Activated CD8-positive, alpha-beta T cell treated with anti-CD3 and anti-CD28 coated beads for 36 hours (primary cell): ENCODE measurements around the gene RPL10. TPM values are rescaled to one million over a fixed set of nuclear protein-coding genes. Genes with fewer than 3 reads are reported as not detected.
A peak's percentile ranks its signal among the peaks of the same experiment; 100 is the strongest.

Experiments
- ATAC-seq: fragments of 200-7000 bp; cut with Tn5 transposase; one replicate; pipeline ENCODE4 v1.10.0; 2021; ENCODE audit warnings: mild to moderate bottlenecking, moderate library complexity
- CTCF ChIA-PET: fragments of 350-600 bp; sonication (Branson Sonifier 250); formaldehyde crosslinking; loops from one replicate; lab custom pipeline; 2021; ENCODE audit warnings: antibody characterized with exemption; lab: Charles Lee
- POLR2A ChIA-PET: fragments of 350-600 bp; sonication (Branson Sonifier 250); formaldehyde crosslinking; loops from one replicate; lab custom pipeline; 2021; ENCODE audit warnings: antibody characterized with exemption; lab: Charles Lee
- DNase-seq: peaks from one replicate; pipeline ENCODE4 v3.0.0-alpha.2; 2020
- H3K27ac Mint-ChIP-seq: one replicate; pipeline ENCODE4 v1.8.0; 2021; ENCODE audit warnings: mild to moderate bottlenecking, mixed read lengths
- H3K27me3 Mint-ChIP-seq: one replicate; pipeline ENCODE4 v1.8.0; 2021; ENCODE audit warnings: mixed read lengths
- H3K36me3 Mint-ChIP-seq: one replicate; pipeline ENCODE4 v1.8.0; 2021; ENCODE audit warnings: low read depth, mixed read lengths
- H3K4me1 Mint-ChIP-seq: one replicate; pipeline ENCODE4 v1.8.0; 2021; ENCODE audit warnings: low read depth, mixed read lengths
- H3K4me3 Mint-ChIP-seq: one replicate; pipeline ENCODE4 v1.8.0; 2021; ENCODE audit warnings: mild to moderate bottlenecking, moderate library complexity, mixed read lengths
- H3K9me3 Mint-ChIP-seq: one replicate; pipeline ENCODE4 v1.8.0; 2021; ENCODE audit warnings: mixed read lengths
- intact Hi-C: fragments of 100-400 bp; cut with micrococcal nuclease; formaldehyde crosslinking; loops from one replicate; pipeline ENCODE4 v1.10.0; 2022
- total RNA-seq, 2 experiments: library from RNA; stranded (reverse); gene quantifications; one replicate each; pipeline ENCODE4 v1.2.3, GENCODE V29; 2021
- TF ChIP-seq, protein P1 (sequence below): fragments of 200-600 bp; IDR thresholded peaks from one replicate; pipeline ENCODE4 v1.8.0; 2022; ENCODE audit warnings: antibody characterized with exemption, mild to moderate bottlenecking

Gene RPL10
- total RNA-seq, 2 experiments from 2014 or later = 3,574 to 3,675 TPM

DNA sequence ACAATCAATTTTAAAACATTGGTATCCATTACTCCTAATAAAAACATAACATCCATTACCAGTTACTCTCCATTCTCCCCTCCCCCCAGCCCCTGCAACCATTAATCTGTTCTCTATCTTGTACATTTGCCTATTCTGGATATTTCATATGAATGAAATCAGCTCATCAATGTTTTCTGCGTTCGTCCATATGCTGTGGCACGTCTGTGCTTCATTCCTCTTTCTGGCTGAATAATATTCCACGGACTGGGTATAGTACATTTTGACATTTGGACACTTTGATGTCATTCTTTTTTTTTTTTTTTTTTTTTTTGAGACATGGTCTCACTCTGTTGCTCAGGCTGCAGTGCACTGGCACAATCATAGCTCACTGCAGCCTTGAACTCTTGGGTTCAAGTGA lies 5.7 kb downstream of the RPL10 start:
- POLR2A ChIA-PET = no interaction called here
- CTCF ChIA-PET = no interaction called here

DNA sequence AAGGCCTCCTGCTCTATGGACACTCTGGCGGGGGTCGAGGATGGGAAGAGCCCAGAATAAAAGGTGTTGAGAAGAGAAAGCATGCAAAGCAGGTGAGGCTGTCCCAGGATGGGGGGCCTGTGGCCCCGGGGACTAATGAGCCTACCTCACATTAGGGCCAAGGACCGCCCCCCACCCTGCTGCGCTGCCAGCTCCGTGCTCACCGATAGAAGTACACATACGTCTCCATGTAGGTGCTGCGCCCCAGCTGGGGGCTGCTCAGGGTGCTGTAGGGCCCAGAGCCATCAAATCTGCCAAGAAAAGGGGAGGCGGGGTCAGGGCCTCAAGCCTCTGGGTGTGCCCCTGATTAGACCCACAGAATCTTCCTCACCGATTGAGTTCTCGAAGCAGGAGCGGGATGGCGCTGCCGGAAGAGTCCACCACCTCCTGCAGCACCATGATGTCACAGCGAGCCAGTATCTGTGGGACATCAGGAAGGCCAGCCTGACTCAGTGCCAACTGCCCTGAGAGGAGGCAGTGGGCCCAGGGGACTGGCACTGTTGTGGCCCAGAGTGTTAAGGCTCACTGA lies 6.5 kb downstream of the RPL10 start:
- H3K9me3 Mint-ChIP-seq = no peaks in the 10 kb centered on the region
- H3K4me1 Mint-ChIP-seq = peaks cover 4% of the 10 kb centered on the region

More for the DNA sequence above, 5.7 kb downstream of the RPL10 start:
- H3K27ac Mint-ChIP-seq = no peak overlapping the region
- H3K27me3 Mint-ChIP-seq = no peaks in the 10 kb centered on the region
- H3K4me1 Mint-ChIP-seq = peaks cover 2% of the 10 kb centered on the region
- no peak overlapping the region for H3K4me3 Mint-ChIP-seq
- intact Hi-C loops = no loop called here
- no peak for DNase-seq
- no peak for ATAC-seq
- TF ChIP-seq, protein P1, sequence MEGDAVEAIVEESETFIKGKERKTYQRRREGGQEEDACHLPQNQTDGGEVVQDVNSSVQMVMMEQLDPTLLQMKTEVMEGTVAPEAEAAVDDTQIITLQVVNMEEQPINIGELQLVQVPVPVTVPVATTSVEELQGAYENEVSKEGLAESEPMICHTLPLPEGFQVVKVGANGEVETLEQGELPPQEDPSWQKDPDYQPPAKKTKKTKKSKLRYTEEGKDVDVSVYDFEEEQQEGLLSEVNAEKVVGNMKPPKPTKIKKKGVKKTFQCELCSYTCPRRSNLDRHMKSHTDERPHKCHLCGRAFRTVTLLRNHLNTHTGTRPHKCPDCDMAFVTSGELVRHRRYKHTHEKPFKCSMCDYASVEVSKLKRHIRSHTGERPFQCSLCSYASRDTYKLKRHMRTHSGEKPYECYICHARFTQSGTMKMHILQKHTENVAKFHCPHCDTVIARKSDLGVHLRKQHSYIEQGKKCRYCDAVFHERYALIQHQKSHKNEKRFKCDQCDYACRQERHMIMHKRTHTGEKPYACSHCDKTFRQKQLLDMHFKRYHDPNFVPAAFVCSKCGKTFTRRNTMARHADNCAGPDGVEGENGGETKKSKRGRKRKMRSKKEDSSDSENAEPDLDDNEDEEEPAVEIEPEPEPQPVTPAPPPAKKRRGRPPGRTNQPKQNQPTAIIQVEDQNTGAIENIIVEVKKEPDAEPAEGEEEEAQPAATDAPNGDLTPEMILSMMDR = no peak
- H3K9me3 Mint-ChIP-seq = no peaks in the 10 kb centered on the region
- peaks cover 22% of the 10 kb centered on the region for H3K36me3 Mint-ChIP-seq

DNA sequence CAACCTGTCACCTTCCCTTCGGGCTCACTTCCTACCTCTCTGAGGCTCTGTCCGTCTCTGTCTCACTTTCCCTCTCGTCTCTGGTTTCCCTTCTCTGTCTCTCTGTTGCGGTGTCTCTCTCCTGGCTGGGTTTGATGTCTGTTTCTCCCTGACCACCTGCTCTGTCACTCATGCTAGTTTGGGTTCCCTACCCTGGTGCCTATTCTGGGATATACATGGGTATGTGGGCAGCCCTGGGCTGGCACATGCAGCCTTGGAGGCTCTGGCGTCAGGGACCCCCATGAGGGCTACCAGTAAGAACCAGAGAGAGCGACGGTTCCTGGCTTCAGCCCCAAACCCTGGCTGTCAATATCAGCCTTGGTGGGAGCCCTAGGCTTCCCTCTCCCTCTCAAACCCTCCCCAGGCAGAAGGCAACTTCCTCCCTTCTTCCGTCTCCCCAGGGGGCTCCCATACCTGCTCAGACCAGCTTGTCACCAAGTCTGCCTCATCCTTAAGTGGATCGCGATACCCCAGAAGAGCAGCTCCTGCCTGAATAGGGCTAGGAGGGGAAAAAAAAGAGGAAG lies 10.6 kb downstream of the RPL10 start:
- peaks cover 6% of the 10 kb centered on the region for H3K36me3 Mint-ChIP-seq
- POLR2A ChIA-PET = interaction anchor here (1.2 to 7.6 kb wide), 2 partner anchors 9 to 134 kb away, joined by 4 to 97 read pairs; partner anchors contain the start of gene RPL10
- peak overlapping the region; percentile 40 for H3K27ac Mint-ChIP-seq
- DNase-seq = no peak
- H3K27me3 Mint-ChIP-seq = no peaks in the 10 kb centered on the region
- ATAC-seq = no peak
- TF ChIP-seq, protein P1 = no peak
- CTCF ChIA-PET = no interaction called here
- H3K4me3 Mint-ChIP-seq = no peak overlapping the region
- intact Hi-C loops = no loop called here
- H3K4me1 Mint-ChIP-seq = peaks cover 10% of the 10 kb centered on the region
- no peaks in the 10 kb centered on the region for H3K9me3 Mint-ChIP-seq

More for the DNA sequence above, 6.5 kb downstream of the RPL10 start:
- TF ChIP-seq, protein P1 = no peak
- H3K27ac Mint-ChIP-seq = no peak overlapping the region
- intact Hi-C loops = no loop called here
- ChIA-PET POLR2A (no interaction called here), CTCF (no interaction called here)
- ATAC-seq (no peak), DNase-seq (no peak)
- H3K4me3 Mint-ChIP-seq = no peak overlapping the region
- no peaks in the 10 kb centered on the region for H3K27me3 Mint-ChIP-seq
- peaks cover 13% of the 10 kb centered on the region for H3K36me3 Mint-ChIP-seq

DNA sequence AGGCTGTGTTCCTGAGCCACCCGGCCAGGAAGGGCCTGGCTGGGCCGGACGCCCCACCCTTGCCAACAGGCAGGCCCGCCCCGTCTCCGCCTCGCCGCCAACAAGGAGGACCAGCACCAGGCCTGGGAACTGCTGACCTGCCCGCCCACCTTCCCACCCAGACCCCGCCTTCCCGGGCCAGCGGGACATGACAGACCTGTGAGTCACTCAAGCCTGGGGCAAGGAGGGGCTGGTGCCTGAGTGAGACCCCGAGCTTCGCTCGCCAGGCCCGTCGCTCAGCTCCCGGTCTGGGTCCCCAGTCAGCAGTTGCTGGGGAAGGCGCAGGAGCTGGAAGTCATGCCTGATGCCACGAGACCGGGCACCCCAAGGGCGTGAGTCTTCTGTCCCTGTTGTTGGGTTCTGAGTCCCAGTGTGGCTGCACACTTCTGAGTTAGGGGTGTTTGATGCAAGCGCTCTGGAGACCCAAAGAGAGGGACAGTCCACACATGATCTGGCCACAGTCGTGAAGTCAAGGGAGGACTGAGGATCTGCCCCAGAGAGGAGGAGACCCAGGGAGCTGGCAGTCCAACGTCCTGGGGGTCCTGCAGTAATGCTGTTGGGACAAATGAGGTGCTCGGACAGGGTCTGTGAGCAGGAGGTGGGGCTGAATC lies 11.2 kb downstream of the RPL10 start, which contains the start of gene DNASE1L1:
TSS of gene DNASE1L1 (minus strand) at position 33 of the 650 bp plus-strand sequence. CDS start 3,686 bp downstream, outside the sequence.
- ATAC-seq = no peak
- intact Hi-C loops = no loop called here
- POLR2A ChIA-PET = interaction anchor here (1.2 to 7.6 kb wide), 2 partner anchors 10 to 133 kb away, joined by 4 to 97 read pairs; partner anchors contain the start of gene RPL10
- peaks cover 6% of the 10 kb centered on the region for H3K36me3 Mint-ChIP-seq
- no peaks in the 10 kb centered on the region for H3K9me3 Mint-ChIP-seq
- DNase-seq = no peak
- H3K27me3 Mint-ChIP-seq = no peaks in the 10 kb centered on the region
- H3K4me3 Mint-ChIP-seq = peak within 1 kb of the TSS; percentile 32
- TF ChIP-seq, protein P1 = no peak
- H3K4me1 Mint-ChIP-seq = peaks cover 10% of the 10 kb centered on the region
- CTCF ChIA-PET = no interaction called here
- H3K27ac Mint-ChIP-seq = peak within 1 kb of the TSS; percentile 55

DNA sequence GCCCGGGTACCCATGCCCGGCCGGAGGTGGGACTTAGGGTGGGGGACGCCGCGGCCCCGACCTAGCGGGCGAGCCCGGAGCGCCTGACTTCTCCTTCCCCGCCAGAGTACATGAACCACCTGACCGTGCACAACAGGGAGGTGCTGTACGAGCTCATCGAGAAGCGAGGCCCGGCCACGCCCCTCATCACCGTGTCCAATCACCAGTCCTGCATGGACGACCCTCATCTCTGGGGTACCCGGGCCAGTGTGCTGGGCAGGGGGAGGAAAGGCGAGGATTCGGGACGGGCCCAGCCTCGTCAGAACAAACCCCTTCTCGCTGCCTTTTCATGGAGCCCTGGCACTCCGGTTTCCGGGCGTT lies 13.8 kb downstream of the RPL10 start:
- CTCF ChIA-PET = no interaction called here
- Mint-ChIP-seq H3K4me1 (peaks cover 10% of the 10 kb centered on the region), H3K27ac (peak overlapping the region; percentile 81), H3K4me3 (peak overlapping the region; percentile 91), H3K27me3 (no peaks in the 10 kb centered on the region), H3K36me3 (peaks cover 8% of the 10 kb centered on the region), H3K9me3 (no peaks in the 10 kb centered on the region)
- intact Hi-C loops = no loop called here
- peak; percentile 83 for DNase-seq
- TF ChIP-seq, protein P1 = no peak
- peak; percentile 81 for ATAC-seq
- POLR2A ChIA-PET = interaction anchor here (0.7 to 7.6 kb wide), 4 partner anchors 9 to 47 kb away, joined by 3 to 97 read pairs (median 6); partner anchors contain the start of gene RPL10
